Measurements from ENCODE around the gene MAP4K3. TPM values are rescaled to one million over a fixed set of nuclear protein-coding genes. Genes with fewer than 3 reads are reported as not detected.

MAP4K3 gene
- total and polyA plus RNA-seq, 2 donors from 2014 or later, result 14.9 to 39.5 TPM

DNA sequence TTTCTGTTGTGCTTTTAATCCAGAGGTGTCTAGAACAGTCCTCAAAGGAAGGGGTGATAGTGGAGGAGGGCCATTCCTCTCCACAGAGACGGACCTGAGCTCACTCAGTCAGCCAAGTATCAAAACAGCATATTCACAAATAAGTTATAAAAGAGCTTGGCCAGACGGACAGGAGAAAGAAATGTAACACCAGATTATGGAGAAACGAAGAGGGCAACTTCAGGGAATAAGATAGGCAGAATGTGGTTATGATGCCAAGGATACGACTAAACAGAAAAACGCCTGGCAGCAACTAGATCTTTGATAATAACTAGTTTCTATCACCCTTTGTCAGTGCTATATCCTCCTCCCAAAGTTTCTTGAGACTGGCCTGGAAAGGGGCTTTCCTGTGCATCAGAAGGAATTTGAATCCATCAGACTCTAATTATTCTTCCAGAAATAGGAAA lies 42.5 kb downstream of the MAP4K3 start:
- intact Hi-C loops (cut with DNase I), result no loop called here
- H3K9ac ChIP-seq (ENCODE audit: low read length in 3 of 3), result no peak overlapping the region
- H3K36me3 ChIP-seq (ENCODE audit: control insufficient read depth in 2 of 3, insufficient read depth in 3 of 3, low read length in 3 of 3), result no peaks in the 10 kb centered on the region
- peaks cover 0 to 17% (median 8%) of the 10 kb centered on the region in 3 donors for H3K4me1 ChIP-seq (ENCODE audit: control insufficient read depth in 2 of 3, insufficient read depth in 2 of 3, low read depth in 1 of 3, low read length in 3 of 3)
- DNase-seq, result no peak
- H3K27me3 ChIP-seq (ENCODE audit: control insufficient read depth, insufficient read depth, low read length), result no peaks in the 10 kb centered on the region
- TF ChIP-seq, protein P1, sequence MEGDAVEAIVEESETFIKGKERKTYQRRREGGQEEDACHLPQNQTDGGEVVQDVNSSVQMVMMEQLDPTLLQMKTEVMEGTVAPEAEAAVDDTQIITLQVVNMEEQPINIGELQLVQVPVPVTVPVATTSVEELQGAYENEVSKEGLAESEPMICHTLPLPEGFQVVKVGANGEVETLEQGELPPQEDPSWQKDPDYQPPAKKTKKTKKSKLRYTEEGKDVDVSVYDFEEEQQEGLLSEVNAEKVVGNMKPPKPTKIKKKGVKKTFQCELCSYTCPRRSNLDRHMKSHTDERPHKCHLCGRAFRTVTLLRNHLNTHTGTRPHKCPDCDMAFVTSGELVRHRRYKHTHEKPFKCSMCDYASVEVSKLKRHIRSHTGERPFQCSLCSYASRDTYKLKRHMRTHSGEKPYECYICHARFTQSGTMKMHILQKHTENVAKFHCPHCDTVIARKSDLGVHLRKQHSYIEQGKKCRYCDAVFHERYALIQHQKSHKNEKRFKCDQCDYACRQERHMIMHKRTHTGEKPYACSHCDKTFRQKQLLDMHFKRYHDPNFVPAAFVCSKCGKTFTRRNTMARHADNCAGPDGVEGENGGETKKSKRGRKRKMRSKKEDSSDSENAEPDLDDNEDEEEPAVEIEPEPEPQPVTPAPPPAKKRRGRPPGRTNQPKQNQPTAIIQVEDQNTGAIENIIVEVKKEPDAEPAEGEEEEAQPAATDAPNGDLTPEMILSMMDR (IDR thresholded peaks at IDR 0.05; ENCODE audit: borderline replicate concordance, extremely low read depth, insufficient read depth), result no peak
- no peak for FAIRE-seq
- H3K9me3 ChIP-seq (ENCODE audit: control insufficient read depth in 2 of 3, insufficient read depth in 1 of 3, low read length in 3 of 3), result no peaks in the 10 kb centered on the region
- H3K4me3 ChIP-seq (ENCODE audit: low read length in 3 of 3), result no peak overlapping the region
- H3K27ac ChIP-seq (ENCODE audit: low read depth in 2 of 2, low read length in 2 of 2), result no peak overlapping the region

DNA sequence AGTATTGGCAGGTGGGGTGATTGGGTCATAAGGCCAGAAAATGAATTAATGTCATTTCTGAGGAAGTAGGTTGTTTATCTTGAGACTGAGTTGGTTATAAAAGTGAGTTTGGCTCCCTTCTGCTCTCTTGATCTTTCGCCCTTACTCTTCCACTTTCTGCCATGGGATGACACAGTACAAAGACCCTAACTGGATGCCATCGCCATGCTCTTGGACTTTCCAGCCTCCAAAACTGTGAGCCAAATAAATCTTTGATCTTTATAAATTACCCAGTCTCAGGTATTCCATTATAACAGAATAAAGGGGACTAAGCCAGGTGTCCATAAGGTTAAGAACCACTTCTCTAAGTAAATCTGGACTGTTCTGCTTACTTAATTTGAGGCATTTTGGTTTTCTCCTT lies 44.4 kb downstream of the MAP4K3 start:
- intact Hi-C loops (cut with DNase I), result no loop called here
- DNase-seq (no peak), FAIRE-seq (no peak)

GRCh38 chr2:39390216-39390615 lies 46.9 kb downstream of the MAP4K3 start:
- Histone ChIP-seq H3K36me3 (ENCODE audit: control insufficient read depth in 2 of 3, insufficient read depth in 3 of 3, low read length in 3 of 3) (no peaks in the 10 kb centered on the region), H3K27me3 (ENCODE audit: control insufficient read depth, insufficient read depth, low read length) (no peaks in the 10 kb centered on the region), H3K4me1 (ENCODE audit: control insufficient read depth in 2 of 3, insufficient read depth in 2 of 3, low read depth in 1 of 3, low read length in 3 of 3) (peaks cover 0 to 13% (median 3%) of the 10 kb centered on the region in 3 donors), H3K9ac (ENCODE audit: low read length in 3 of 3) (no peak overlapping the region), H3K4me3 (ENCODE audit: low read length in 3 of 3) (no peak overlapping the region), H3K9me3 (ENCODE audit: control insufficient read depth in 2 of 3, insufficient read depth in 1 of 3, low read length in 3 of 3) (no peaks in the 10 kb centered on the region), H3K27ac (ENCODE audit: low read depth in 2 of 2, low read length in 2 of 2) (no peak overlapping the region)
- TF ChIP-seq, protein P1 (IDR thresholded peaks at IDR 0.05; ENCODE audit: borderline replicate concordance, extremely low read depth, insufficient read depth), result no peak
- FAIRE-seq (no peak), DNase-seq (no peak)
- intact Hi-C loops (cut with DNase I), result no loop called here

More for the DNA sequence above, 44.4 kb downstream of the MAP4K3 start:
- Histone ChIP-seq H3K4me3 (ENCODE audit: low read length in 3 of 3) (no peak overlapping the region), H3K27ac (ENCODE audit: low read depth in 2 of 2, low read length in 2 of 2) (no peak overlapping the region), H3K27me3 (ENCODE audit: control insufficient read depth, insufficient read depth, low read length) (no peaks in the 10 kb centered on the region), H3K9me3 (ENCODE audit: control insufficient read depth in 2 of 3, insufficient read depth in 1 of 3, low read length in 3 of 3) (no peaks in the 10 kb centered on the region), H3K36me3 (ENCODE audit: control insufficient read depth in 2 of 3, insufficient read depth in 3 of 3, low read length in 3 of 3) (no peaks in the 10 kb centered on the region), H3K9ac (ENCODE audit: low read length in 3 of 3) (no peak overlapping the region), H3K4me1 (ENCODE audit: control insufficient read depth in 2 of 3, insufficient read depth in 2 of 3, low read depth in 1 of 3, low read length in 3 of 3) (peaks cover 0 to 17% (median 3%) of the 10 kb centered on the region in 3 donors)
- TF ChIP-seq, protein P1 (IDR thresholded peaks at IDR 0.05; ENCODE audit: borderline replicate concordance, extremely low read depth, insufficient read depth), result no peak

- FAIRE-seq, result no peak
These were observed 51.0 kb downstream of the MAP4K3 start for GRCh38 chr2:39386064-39386463.

More at GRCh38 chr2:39386064-39386463, 51.0 kb downstream of the MAP4K3 start:
- H3K27me3 ChIP-seq (ENCODE audit: control insufficient read depth, insufficient read depth, low read length), result no peaks in the 10 kb centered on the region
- intact Hi-C loops (cut with DNase I), result no loop called here
- no peak overlapping the region for H3K4me3 ChIP-seq (ENCODE audit: low read length in 3 of 3)
- H3K9ac ChIP-seq (ENCODE audit: low read length in 3 of 3), result no peak overlapping the region
- no peaks in the 10 kb centered on the region for H3K9me3 ChIP-seq (ENCODE audit: control insufficient read depth in 2 of 3, insufficient read depth in 1 of 3, low read length in 3 of 3)
- H3K27ac ChIP-seq (ENCODE audit: low read depth in 2 of 2, low read length in 2 of 2), result no peak overlapping the region
- peaks cover 0 to 12% (median 4%) of the 10 kb centered on the region in 3 donors for H3K4me1 ChIP-seq (ENCODE audit: control insufficient read depth in 2 of 3, insufficient read depth in 2 of 3, low read depth in 1 of 3, low read length in 3 of 3)
- no peak for DNase-seq
- TF ChIP-seq, protein P1 (IDR thresholded peaks at IDR 0.05; ENCODE audit: borderline replicate concordance, extremely low read depth, insufficient read depth), result no peak
- no peaks in the 10 kb centered on the region for H3K36me3 ChIP-seq (ENCODE audit: control insufficient read depth in 2 of 3, insufficient read depth in 3 of 3, low read length in 3 of 3)
